HG03139 (cell line): Measurements from ENCODE around the gene HSPB1.
"Not testable (repeated sequence)": the region's sequence is repeated elsewhere in the genome, so short reads cannot be mapped to it uniquely, and the experiment has no call there.

Source experiments
- ATAC-seq: cut with Tn5 transposase; IDR thresholded peaks from one replicate; pipeline ENCODE4 v1.9.1; 2021; ENCODE audit not compliant: unreplicated experiment

HSPB1 gene

GRCh38 chr7:76281006-76281705, 21.3 kb upstream of the HSPB1 start:
- no peak for ATAC-seq

GRCh38 chr7:76281706-76282343, 20.6 kb upstream of the HSPB1 start:
- no peak for ATAC-seq

GRCh38 chr7:76282344-76283253, 19.9 kb upstream of the HSPB1 start:
- no peak for ATAC-seq

- no peak for ATAC-seq
Observed at GRCh38 chr7:76283254-76284159, 19.0 kb upstream of the HSPB1 start.

- ATAC-seq: no peak
Observed at GRCh38 chr7:76285604-76286374, 16.7 kb upstream of the HSPB1 start.

- ATAC-seq: no peak
Observed at GRCh38 chr7:76286842-76287403, 15.6 kb upstream of the HSPB1 start.

GRCh38 chr7:76290847-76291350, 11.6 kb upstream of the HSPB1 start:
- not testable (repeated sequence) for ATAC-seq

- ATAC-seq: peak; percentile 64
Observed at GRCh38 chr7:76291351-76292212, 10.9 kb upstream of the HSPB1 start.

GRCh38 chr7:76292213-76292573, 10.3 kb upstream of the HSPB1 start:
- peak; percentile 13 for ATAC-seq

- ATAC-seq: not testable (repeated sequence)
Observed at GRCh38 chr7:76292911-76293310, 9.6 kb upstream of the HSPB1 start.

- ATAC-seq: no peak
Observed at GRCh38 chr7:76293407-76293901, 9.0 kb upstream of the HSPB1 start.

GRCh38 chr7:76294344-76295024, 8.0 kb upstream of the HSPB1 start:
- no peak for ATAC-seq

- no peak for ATAC-seq
Observed at GRCh38 chr7:76296743-76297740, 5.4 kb upstream of the HSPB1 start.

GRCh38 chr7:76300166-76300731, 2.2 kb upstream of the HSPB1 start:
- no peak for ATAC-seq

- no peak for ATAC-seq
Observed at GRCh38 chr7:76301000-76301399, 1.5 kb upstream of the HSPB1 start.
